ENCODE data around the gene METTL16.

METTL16 gene

GRCh38 chr17:2416010-2416734 lies 95.5 kb downstream of the METTL16 start:
- in situ Hi-C loops (cut with MboI; ENCODE audit: low sequenced_read_pairs), result no loop called here

- in situ Hi-C loops (cut with MboI; ENCODE audit: low sequenced_read_pairs), result no loop called here
Observed at GRCh38 chr17:2415081-2415480, 96.6 kb downstream of the METTL16 start.

DNA sequence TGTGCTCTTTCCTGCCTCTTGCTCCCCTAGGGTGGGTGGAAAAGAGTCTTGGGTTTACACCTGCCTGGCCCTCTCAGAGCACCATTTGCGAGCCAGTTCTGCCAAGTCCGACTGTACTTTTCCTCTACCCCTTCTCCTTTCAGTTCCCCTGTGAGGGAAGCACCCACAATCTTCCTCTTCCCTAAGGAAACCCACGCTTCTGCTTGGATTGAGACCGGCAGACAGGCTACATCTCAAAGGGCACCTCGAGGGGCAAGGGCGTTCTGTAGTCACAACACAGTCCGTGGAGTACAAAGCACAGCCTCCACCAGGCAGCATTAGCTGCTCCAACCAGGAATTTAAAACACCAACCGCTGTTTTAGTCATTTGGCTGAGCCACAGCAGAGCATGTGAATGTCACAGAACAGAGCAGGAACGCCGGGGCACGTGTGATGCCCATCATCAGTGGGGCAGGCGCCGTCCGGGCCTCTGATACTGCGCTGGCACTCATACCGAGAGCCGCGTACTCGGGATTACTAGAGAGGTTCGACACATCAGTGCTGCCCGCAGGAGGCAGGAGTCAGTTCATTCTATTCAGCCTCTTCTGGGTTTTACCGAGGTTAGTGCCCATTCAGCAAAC lies 97.1 kb downstream of the METTL16 start:
- in situ Hi-C loops (cut with MboI; ENCODE audit: low sequenced_read_pairs), result no loop called here

DNA sequence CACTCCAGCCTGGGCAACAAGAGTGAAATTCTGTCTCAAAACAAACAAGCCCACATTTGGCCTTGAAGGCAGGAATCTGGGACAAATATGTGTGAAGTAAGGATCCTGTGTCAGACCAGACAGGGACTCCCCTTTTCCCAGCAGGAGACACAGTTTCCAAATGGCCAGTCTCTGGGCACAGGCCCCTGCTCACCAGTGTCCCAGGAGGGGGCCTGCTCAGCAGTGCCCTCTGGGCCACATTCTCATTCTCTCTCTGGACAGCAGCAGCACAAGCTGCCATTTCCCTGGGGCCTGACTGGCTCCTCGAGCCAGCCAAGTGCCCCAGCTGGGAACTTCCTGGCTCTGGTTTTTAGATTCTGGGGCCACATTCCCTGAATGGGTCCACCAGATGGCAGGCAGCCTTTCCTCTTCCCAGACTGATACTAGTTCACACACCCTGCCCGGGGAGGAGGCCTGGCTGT lies 99.1 kb downstream of the METTL16 start:
- in situ Hi-C loops (cut with MboI; ENCODE audit: low sequenced_read_pairs), result no loop called here

GRCh38 chr17:2410951-2411350 lies 100.7 kb downstream of the METTL16 start:
- in situ Hi-C loops (cut with MboI; ENCODE audit: low sequenced_read_pairs), result no loop called here

- in situ Hi-C loops (cut with MboI; ENCODE audit: low sequenced_read_pairs), result no loop called here
Observed at GRCh38 chr17:2406903-2407790, 104.5 kb downstream of the METTL16 start.

DNA sequence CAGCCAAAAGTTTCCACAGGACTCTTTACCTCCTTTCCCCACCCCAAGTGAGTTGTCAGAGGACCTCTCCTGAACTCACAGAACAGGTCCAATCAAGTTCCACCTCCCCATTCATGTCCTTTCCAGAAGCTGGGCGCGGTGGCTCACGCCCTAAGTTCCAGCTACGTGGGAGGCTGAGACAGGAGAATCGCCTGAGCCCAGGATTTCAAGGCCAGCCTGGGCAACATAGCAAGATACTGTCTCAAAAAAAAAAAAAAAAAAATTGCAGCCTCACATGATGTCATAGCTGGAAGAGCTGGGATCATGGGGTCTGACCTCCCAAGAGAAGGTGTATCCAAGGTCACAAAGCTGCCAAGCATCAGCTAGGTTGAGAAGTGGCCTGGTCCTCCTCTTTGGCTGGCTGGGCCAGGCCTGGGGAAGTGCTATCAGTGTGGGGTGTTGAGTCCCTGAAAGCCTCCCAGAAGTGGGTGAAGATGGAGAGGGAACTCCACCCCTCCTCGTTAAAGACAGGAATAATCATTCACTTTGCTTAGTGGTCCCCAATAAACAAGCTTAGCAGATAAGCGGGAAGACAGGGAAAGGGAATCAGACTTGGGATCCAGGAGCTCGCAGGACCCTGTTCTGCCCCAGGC lies 105.3 kb downstream of the METTL16 start:
- in situ Hi-C loops (cut with MboI; ENCODE audit: low sequenced_read_pairs), result no loop called here

GRCh38 chr17:2405247-2405926 lies 106.3 kb downstream of the METTL16 start:
- in situ Hi-C loops (cut with MboI; ENCODE audit: low sequenced_read_pairs), result no loop called here

GRCh38 chr17:2403044-2403443 lies 108.6 kb downstream of the METTL16 start:
- in situ Hi-C loops (cut with MboI; ENCODE audit: low sequenced_read_pairs), result no loop called here

DNA sequence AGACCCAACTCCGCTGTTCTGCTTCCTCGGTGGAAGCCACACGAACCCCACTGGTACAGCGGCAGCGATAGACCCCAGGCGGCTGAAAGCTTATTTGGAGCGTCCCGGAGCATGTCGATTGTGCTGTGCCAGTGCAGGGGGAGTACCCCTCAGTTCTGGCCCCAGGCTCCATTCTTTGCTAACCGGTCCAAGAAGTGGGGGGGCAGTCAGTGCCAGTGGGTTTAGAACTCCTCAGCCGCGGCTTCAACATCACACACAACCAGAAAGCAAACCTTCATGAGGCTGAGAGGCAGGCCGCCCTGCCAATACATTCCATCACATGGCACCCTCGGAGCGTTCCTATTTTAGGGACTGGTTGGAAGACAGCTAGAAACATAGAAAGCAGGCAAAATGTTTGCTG lies 109.1 kb downstream of the METTL16 start:
- in situ Hi-C loops (cut with MboI; ENCODE audit: low sequenced_read_pairs), result no loop called here

DNA sequence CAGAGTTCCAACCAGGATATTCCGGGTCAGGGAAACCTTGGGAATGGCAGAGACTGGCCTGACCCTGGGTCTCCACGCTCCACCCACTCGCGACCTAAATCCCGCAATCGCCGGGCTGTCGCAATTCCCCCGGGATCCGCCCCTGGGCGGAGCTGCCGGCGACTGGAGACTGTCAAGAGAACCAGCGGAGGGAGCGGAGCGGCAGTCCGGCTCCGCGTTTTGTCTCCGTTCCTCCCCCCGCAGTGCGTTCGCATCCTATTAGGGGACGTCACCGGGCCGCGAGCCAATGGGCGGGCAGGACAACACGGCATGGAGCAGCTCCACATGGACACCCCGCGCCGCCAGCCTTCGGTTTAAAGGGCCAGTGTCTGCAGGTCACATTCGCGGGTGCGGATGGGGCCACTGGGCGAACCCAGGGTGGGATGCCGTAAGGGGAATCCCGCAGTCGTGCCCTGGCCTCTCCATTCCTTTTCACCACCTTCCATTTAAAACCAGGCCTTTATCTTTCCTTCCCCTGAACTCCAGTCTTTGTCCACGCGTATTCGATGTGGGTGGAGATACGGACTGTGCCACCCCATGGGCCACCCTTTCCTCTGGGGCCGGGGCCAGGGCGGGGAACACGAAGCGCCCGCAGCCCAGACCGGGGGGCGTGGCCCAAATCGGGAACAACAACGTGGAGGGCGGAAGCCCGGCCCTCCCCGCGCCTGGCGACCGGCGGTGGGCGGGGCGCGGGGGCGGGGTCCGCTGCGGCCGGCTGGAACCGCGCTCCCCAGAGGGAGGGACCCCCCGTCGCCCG lies 110.1 kb downstream of the METTL16 start:
- in situ Hi-C loops (cut with MboI; ENCODE audit: low sequenced_read_pairs), result no loop called here

DNA sequence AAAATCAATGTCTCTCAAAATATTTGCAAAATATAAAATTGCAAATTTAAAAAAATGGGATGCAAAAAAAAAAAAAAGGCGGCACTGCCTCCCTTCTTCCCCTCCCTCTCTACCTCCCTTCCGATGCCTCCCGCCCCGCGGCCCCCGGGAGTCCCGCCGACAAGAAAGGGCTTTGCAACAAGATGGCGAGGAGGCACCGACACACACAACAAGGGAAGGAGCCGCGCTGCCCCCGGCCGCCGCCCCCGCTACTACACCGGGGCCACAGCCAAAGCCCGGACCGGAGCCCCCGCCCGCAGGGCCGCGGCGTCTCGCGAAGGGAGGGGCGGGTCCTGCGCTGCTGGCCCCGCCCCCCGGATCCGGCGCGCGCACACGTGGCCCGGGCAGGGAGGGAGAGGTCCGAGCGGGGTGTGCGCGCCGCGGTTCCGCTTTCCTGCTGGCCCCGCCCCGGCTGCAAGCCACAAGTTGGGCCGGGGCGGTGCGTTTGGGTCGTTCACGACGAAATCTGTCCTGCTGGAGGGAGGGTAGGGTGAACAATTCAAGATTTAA lies 110.7 kb downstream of the METTL16 start, which contains the start of gene MNT:
Gene MNT, minus strand, starts transcription at position 184 of the 549 bp plus-strand sequence. CDS start 348 bp downstream, outside the sequence.
- in situ Hi-C loops (cut with MboI; ENCODE audit: low sequenced_read_pairs), result no loop called here

DNA sequence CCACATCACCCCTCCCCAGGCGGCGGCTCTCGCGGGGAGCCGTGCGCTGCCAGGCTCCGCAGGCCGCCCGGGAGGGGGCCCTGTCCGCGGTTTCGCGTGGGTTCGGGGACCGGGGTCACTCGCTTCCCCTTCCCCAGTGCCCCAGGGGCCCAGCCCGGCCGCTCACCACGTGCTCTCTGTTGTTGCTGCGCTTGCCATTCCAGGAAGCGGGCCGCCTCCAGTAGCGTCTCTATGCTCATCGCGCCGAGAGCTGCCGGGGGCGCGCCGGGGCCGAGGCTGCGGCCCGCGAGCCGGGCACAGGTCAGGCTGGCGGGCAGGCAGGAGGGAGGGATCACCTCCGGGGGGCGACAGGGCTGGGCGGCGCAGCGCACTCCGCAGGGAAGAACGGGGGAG lies 111.2 kb downstream of the METTL16 start:
- in situ Hi-C loops (cut with MboI; ENCODE audit: low sequenced_read_pairs), result no loop called here

- in situ Hi-C loops (cut with MboI; ENCODE audit: low sequenced_read_pairs), result no loop called here
Observed at GRCh38 chr17:2399572-2400473, 111.9 kb downstream of the METTL16 start.

DNA sequence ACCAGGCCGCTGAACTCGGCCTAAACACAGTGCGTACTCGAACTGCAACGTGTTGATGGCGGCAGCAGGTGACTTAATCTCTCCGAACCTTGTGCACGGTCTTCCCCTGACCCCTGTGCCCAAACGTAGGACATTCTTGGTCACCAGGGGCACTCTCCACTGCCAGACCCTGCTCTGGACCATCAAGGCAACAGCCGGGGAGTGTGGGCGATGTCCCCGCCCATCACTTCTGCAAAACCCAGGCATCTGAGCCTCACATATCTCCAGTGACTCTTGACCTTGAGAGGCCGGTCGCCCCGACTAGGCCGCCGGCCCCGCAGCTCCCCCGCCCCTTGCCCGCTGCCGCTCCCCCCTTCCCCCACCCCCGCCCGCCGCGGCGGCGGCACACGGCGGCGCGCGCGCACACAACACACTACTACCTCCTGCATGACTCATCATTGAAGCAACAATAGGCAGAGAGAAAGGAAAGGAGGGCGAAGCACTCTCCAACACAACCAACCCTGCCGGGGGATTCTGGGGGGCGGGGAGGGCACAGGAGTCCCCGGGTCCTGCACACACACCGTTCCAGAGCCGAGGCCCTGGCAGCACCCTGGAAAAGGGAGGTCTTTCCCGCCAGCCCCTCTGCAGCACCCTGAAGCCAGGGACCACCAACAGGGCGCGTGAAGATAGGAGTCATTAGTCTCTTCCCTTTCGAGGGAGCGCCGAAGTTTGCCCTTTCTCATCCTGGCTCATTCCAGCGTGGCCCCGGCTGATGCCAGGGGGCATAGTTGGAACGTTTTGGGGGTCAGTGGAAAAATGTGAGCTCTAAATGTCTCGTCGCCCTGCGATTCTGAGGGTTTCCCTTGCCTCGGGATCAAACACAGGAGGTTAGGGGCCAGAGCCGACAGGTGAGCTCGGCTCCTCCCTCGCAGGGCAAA lies 112.8 kb downstream of the METTL16 start:
- in situ Hi-C loops (cut with MboI; ENCODE audit: low sequenced_read_pairs), result no loop called here

DNA sequence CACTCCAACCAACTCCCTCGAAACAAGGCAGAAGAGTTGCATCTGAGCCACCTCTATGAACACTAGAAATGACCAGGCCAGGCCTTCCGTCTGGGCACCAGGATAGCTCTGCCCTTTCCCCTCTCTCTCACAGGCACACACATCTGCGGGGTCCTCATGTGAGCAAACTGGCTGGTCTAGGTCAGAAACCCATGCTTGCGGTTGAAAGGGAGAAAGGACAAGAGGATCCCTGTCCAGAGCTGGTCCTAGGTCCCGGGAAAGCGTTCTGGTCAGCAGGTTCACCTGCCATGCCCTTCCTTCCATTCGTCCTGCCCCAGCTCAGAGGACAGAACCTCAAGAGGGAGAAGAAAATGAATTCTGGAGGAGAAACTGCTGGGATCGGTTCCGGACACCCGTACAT lies 113.5 kb downstream of the METTL16 start:
- in situ Hi-C loops (cut with MboI; ENCODE audit: low sequenced_read_pairs), result no loop called here

All from HL-60/S4 treated with retinoic acid at 250 ng/mL for 4 days and 3 days (cell line).